PC-3 (cell line): ENCODE measurements around the gene ELMOD1.

Experiments
- CTCF ChIP-seq: fragments of 300-600 bp; sonication (generic); conservative IDR thresholded peaks from 2 replicates; pipeline ENCODE4 v1.5.1; 2017; ENCODE audit warnings: antibody characterized with exemption, low read depth, mild to moderate bottlenecking, low read length
- EZH2 ChIP-seq: fragments of 300-600 bp; sonication (generic); IDR thresholded peaks from one replicate; pipeline ENCODE4 v1.6.1; 2017; ENCODE audit warnings: antibody characterized with exemption, mild to moderate bottlenecking, low read length; ENCODE audit not compliant: unreplicated experiment

DNA sequence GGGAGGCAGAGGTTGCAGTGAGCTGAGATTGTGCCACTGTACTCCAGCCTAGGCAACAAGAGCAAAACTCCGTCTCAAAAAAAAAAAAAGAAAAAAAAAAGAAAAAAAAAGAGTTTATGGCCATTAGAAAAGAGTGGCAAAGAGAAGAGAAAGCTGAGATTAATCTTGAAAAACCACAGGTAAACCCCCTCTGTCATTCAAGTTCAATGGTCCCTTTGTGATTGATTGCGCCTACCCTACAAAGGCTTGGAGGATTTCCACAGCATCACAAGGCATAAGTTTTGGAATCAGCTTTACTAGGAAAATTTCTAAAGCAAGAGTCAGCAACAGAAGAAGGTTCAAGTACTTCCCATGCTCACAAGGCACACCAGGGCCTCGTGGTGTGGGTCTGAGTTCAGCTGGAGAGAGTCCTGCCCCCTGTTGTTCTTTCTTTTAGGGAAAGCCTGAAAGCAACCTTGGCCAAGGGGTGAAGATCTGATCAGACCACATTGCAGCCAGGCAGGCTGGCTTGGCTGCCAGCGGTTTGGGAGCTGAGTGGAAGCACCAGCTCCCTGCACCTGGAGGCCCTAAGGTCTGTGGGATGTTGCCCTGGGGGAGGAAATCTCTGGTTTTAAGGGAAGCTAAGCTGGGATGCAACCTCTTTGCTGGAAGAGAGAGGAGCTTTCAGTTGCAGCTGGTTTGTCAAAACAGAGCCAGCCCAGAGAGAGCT, 79.1 kb downstream of the ELMOD1 start:
- no peak for TF ChIP-seq CTCF
- no peak for TF ChIP-seq EZH2
